HL-60 (cell line): ENCODE data around the gene CAPG.

Experiments
- DNase-seq, 2 experiments: peaks; one replicate each; pipeline ENCODE4 v3.0.0-alpha.2; 2010 to 2020; ENCODE audit warnings: low read depth in 1 of 2, low spot score in 1 of 2
- H3K27ac ChIP-seq: fragments of 250-450 bp; sonication (Bioruptor Pico); replicated peaks from 2 replicates; pipeline ENCODE4 v1.5.1; 2020; ENCODE audit warnings: mild to moderate bottlenecking, moderate library complexity
- H3K27me3 ChIP-seq: fragments of 250-450 bp; sonication (Bioruptor Pico); 2 replicates; pipeline ENCODE4 v1.5.1; 2021; ENCODE audit warnings: mild to moderate bottlenecking, moderate library complexity; ENCODE audit not compliant: insufficient read depth, poor library complexity, severe bottlenecking
- H3K4me3 ChIP-seq: replicated peaks from 2 replicates; pipeline ENCODE4 v1.5.1; 2011; ENCODE audit warnings: mild to moderate bottlenecking, control low read depth, low read length; ENCODE audit not compliant: insufficient read depth
- CTCF ChIP-seq: IDR thresholded peaks from one replicate; pipeline ENCODE4 v1.5.1; 2011; ENCODE audit warnings: low read length, control low read depth, inconsistent platforms; ENCODE audit not compliant: insufficient read depth
- GABPA ChIP-seq: IDR thresholded peaks from 2 replicates; pipeline ENCODE4 v1.6.1; 2012; ENCODE audit warnings: low read depth
- POLR2AphosphoS5 ChIP-seq: IDR thresholded peaks from 2 replicates; pipeline ENCODE4 v1.6.1; 2012; ENCODE audit warnings: low read depth
- REST ChIP-seq: IDR thresholded peaks from 2 replicates; pipeline ENCODE4 v1.6.1; 2012; ENCODE audit warnings: low read depth; ENCODE audit not compliant: insufficient replicate concordance
- SPI1 ChIP-seq: IDR thresholded peaks from 2 replicates; pipeline ENCODE4 v1.6.1; 2012; ENCODE audit warnings: low read depth, mild to moderate bottlenecking, borderline replicate concordance

Gene CAPG

GRCh38 chr2:85422072-85422457, 11.9 kb upstream of the CAPG start:
- no peak overlapping the region for H3K4me3 ChIP-seq
- H3K27me3 ChIP-seq: no peaks in the 10 kb centered on the region
- no peak for TF ChIP-seq POLR2AphosphoS5
- TF ChIP-seq GABPA: no peak
- no peak for TF ChIP-seq SPI1
- TF ChIP-seq CTCF: no peak
- TF ChIP-seq REST: no peak
- H3K27ac ChIP-seq: no peak overlapping the region
- DNase-seq: no peak

GRCh38 chr2:85421260-85422071, 11.3 kb upstream of the CAPG start:
- no peak for TF ChIP-seq SPI1
- H3K27ac ChIP-seq: peak overlapping the region; percentile 61
- DNase-seq: peak in 1 of 2 experiments; percentile 69
- H3K4me3 ChIP-seq: no peak overlapping the region
- no peaks in the 10 kb centered on the region for H3K27me3 ChIP-seq

GRCh38 chr2:85420536-85421259, 10.5 kb upstream of the CAPG start:
- peak overlapping the region; percentile 61 for H3K27ac ChIP-seq
- no peak overlapping the region for H3K4me3 ChIP-seq
- DNase-seq: peak in 1 of 2 experiments; percentile 91
- no peaks in the 10 kb centered on the region for H3K27me3 ChIP-seq
- no peak for TF ChIP-seq POLR2AphosphoS5
- TF ChIP-seq GABPA: no peak
- TF ChIP-seq CTCF: peak; percentile 96
- TF ChIP-seq SPI1: no peak
- TF ChIP-seq REST: no peak

- Histone ChIP-seq H3K27ac (peak overlapping the region; percentile 94), H3K4me3 (peak overlapping the region; percentile 64), H3K27me3 (no peaks in the 10 kb centered on the region)
- TF ChIP-seq CTCF (no peak), SPI1 (no peak), GABPA (no peak), POLR2AphosphoS5 (no peak; the same call in 1 of the 2 replicates), REST (no peak)
- DNase-seq: no peak
These were observed 9.0 kb upstream of the CAPG start for GRCh38 chr2:85419009-85419675.
